HG02642 (cell line): ENCODE measurements around the gene MED1.
"Not testable (repeated sequence)": the region's sequence is repeated elsewhere in the genome, so short reads cannot be mapped to it uniquely, and the experiment has no call there.

Source experiments
- ATAC-seq: cut with Tn5 transposase; IDR thresholded peaks from one replicate; pipeline ENCODE4 v1.9.1; 2021; ENCODE audit warnings: mild to moderate bottlenecking; ENCODE audit not compliant: unreplicated experiment, poor library complexity

The MED1 gene

DNA sequence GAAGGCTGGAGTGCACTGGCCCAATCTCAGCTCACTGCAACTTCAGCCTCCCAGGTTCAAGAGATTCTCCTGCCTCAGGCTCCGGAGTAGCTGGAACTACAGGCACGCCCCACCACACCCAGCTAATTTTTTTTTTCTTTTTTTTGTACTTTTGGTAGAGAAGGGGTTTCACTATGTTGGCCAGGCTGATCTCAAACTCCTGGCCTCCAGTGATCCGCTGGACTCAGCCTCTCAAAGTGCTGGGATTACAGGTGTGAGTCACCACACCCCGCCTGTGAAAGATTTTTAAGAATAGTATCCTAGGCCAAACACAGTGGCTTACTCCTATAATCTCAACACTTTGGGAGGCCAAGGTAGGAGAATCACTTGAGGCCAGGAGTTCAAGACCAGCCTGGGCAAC is 83.3 kb downstream of the MED1 start:
- ATAC-seq: not testable (repeated sequence)

DNA sequence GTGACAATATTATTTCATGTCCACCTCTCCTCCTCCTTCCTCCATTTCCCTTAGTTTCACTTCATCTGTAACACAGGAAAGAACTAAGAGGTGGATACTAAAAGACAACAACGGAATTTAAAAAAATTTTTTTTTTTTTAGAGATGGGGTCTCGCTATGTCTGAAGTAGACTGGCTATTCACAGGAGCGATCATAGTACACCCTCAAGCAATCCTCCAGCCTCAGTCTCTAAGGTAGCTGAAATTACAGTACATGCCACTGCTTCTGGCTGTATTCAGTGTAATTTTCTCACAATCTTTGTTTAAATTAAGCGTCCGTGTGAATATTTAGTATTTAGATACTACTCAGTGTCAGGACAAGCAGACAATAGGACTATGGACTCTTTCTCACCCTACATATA is 85.2 kb downstream of the MED1 start:
- ATAC-seq: no peak

DNA sequence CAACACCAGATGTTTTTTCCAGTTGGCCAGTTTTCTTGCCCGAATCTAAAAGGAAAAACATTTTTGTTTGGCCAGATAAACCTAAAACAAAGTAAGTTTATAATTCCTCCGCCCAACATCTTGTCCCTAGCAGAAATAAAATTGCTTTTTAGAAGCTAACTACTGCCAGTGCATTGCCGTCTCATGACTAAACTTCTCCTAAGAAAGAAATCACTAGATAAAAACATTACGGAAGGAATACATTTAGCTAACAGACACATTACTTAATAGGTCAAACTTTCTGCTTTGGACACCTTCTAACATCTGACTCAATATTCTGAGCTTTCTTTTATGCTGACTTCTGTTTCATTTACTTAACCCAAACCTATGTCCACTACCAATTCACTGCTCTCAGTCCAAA is 85.8 kb downstream of the MED1 start:
- ATAC-seq: no peak

DNA sequence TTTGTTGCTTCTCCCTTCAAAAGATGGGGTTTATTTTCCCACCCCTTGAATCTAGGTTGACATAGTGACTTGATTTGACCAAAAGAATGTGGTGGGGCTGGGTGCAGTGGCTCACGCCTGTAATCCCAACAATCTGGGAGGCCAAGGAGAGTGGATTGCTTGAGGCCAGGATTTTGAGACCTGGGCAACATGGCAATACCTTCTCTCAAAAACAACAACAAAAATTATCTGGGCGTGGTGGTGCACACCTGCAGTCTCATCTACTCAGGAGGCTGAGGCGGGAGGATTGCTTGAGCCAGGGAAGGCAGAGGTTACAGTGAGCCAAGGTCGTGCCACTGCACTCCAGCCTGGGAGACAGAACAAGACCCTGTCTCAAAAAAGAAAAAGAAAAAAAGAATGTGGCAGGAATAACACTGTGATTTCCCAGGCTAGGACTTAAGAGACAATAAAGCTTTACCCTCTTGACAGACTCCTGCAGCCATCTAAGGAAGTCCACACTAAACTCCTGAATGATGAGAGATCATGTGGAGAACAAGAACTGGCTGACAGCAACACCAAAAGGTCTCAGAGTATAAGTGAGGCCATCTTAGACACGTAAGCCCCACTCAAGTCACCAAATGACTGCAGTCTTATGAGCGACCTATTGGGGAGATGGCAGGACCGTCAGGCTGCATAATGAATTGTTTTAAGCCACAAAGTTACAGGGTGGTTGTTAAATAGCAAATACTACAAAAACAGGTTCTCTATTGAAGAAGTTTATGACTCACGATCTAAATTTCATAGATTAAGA is 86.6 kb downstream of the MED1 start:
- ATAC-seq: no peak

DNA sequence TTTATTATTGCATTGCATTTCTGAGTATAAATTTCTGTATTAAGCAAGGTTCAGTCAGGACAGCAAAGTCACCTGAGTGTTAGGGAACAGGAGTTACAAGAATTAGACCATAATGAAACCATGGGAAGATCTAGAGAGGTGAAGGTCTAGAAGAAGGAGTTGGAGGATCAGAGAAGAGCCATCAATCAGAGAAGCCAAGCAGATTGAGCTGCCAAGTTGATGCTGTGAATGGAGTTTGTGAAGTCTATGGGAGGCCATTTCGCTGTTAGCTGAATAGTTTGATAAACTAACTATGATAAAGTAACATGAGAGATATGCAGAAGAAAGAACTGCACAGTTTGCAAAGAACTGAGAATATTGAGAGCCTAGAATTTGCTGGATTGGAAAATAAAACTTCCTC is 90.0 kb downstream of the MED1 start:
- ATAC-seq: no peak

DNA sequence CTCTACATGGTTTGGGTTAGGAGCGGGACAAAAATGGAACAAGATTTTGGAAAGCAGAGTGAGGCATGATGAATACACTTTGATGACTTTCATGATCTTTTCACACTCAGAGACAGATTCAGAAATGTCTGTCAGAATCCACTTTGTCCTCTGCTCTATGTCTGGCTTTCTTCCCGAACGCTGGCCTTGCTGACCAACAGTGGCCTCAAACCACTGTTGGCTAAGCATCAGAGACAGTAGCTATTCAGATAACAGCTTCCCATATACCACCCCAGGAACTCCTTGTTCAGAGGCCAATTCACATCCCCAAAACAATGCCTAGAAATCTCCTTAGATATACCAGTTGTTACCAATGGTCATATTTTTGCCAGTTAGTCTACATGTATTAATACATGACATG is 90.5 kb downstream of the MED1 start:
- ATAC-seq: no peak

DNA sequence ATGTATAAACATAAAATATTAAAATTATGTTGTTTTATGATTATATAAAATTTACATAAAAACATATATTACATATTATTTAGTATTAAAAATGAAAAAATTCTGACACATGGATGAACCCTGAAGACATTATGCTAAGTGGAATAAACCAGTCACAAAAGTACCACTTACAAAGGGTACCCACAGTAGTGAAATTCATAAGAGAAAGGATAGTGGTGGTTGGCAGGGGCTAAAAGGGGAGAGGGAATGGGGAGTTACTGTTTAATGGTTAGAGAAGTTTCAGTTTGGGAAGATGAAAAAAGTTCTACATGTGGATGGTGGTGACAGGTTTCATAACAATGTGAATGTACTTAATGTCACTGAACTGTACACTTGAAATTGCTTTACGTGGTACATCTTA is 91.1 kb downstream of the MED1 start:
- ATAC-seq: no peak

DNA sequence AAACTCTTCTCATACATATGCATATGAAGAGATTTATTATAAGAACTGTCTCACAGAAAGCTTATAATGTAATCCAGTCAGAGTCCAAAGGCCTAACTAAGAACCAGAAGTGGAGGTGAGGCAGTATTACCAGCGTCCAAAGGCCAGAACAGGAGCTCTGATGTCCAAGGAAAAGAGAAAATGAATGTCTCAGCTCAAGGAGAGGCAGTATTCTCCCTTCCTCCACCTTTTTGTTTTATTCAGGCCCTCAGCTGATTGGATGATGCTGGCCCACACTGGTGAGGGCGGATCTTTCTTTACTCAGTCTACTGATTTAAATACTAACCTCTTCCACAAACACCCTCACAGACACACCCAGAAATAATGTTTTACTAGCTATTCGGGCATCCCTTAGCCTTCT is 93.1 kb downstream of the MED1 start:
- no peak for ATAC-seq

DNA sequence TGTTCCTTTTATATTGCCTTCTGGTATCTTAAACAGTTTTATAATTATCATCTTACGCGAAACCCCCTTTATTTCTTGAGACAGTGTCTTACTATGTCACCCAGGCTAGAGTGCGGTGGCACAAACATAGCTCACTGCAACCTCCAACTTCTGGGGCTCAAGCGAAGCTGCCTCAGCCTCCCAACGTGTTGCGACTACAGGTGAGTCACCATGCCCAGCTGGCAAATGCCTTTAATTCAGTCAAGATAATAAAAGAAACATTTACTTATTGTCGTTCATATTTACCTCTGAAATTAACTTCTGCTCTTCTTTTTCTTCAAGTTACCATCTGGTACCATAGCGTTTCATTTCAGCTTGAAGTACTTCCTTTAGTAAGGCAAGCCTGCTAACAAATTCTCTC is 93.6 kb downstream of the MED1 start:
- ATAC-seq: no peak
